Aorta (tissue), 5 donors: ENCODE results near the gene B3GNT4. TPM values are rescaled to one million over a fixed set of nuclear protein-coding genes. Genes with fewer than 3 reads are reported as not detected.
"Not testable (repeated sequence)": the region's sequence is repeated elsewhere in the genome, so short reads cannot be mapped to it uniquely, and the experiment has no call there.

ENCODE experiments used
- ATAC-seq: fragments of 200-7000 bp; cut with Tn5 transposase; one replicate; pipeline ENCODE4 v1.9.1; 2022; ENCODE audit warnings: moderate library complexity; ENCODE audit not compliant: low FRiP score
- DNase-seq, 2 donors: peaks; one replicate each; pipeline ENCODE4 v3.0.0-alpha.2; 2020
- H3K27ac ChIP-seq, 2 donors: one replicate each; pipeline ENCODE4 v1.5.1; 2013; ENCODE audit warnings: low read length in 2 of 2, mild to moderate bottlenecking in 2 of 2, moderate library complexity in 2 of 2, control low read depth in 1 of 2, inconsistent platforms in 1 of 2, low read depth in 1 of 2
- H3K27me3 ChIP-seq, 2 donors: one replicate each; pipeline ENCODE4 v1.6.1; 2013; ENCODE audit warnings: control low read depth in 1 of 2, low read length in 1 of 2, mild to moderate bottlenecking in 1 of 2, moderate library complexity in 1 of 2; ENCODE audit not compliant: insufficient read depth in 2 of 2, control insufficient read depth in 1 of 2
- H3K36me3 ChIP-seq, 2 donors: one replicate each; pipeline ENCODE4 v1.6.1; 2013; ENCODE audit warnings: control low read depth in 1 of 2, low read length in 1 of 2, mild to moderate bottlenecking in 1 of 2; ENCODE audit not compliant: insufficient read depth in 2 of 2, control insufficient read depth in 1 of 2
- H3K4me1 ChIP-seq, 2 donors: one replicate each; pipeline ENCODE4 v1.6.1; 2013; ENCODE audit warnings: low read length in 2 of 2, control low read depth in 1 of 2, mild to moderate bottlenecking in 1 of 2, moderate library complexity in 1 of 2; ENCODE audit not compliant: insufficient read depth in 2 of 2, control insufficient read depth in 1 of 2
- H3K4me3 ChIP-seq, 2 donors: one replicate each; pipeline ENCODE4 v1.5.1; 2013; ENCODE audit warnings: low read length in 2 of 2, control low read depth in 1 of 2, mild to moderate bottlenecking in 1 of 2
- H3K9me3 ChIP-seq: one replicate; pipeline ENCODE4 v1.6.1; 2013; ENCODE audit warnings: mild to moderate bottlenecking, low read length; ENCODE audit not compliant: control insufficient read depth
- WGBS, 2 donors: extraction: QIAGEN DNeasy Blood & Tissue Kit; methylation state at CpG; one replicate each; pipeline ENCODE4 v1.1.7; 2013; 5-methylcytosine and 5-hydroxymethylcytosine counted together
- intact Hi-C, 2 donors: fragments of 100-400 bp; cut with DNase I; formaldehyde crosslinking; loops; one replicate each; pipeline versions ENCODE4 v1.14.2 to v1.15.0; 2022
- polyA plus RNA-seq, 2 donors: library from polyadenylated mRNA; stranded (reverse); fragments of 200-250 nt; gene quantifications; one replicate each; pipeline ENCODE4 v1.2.3, GENCODE V29; 2013
- total RNA-seq, 2 donors: library from RNA; stranded (reverse); fragmentation: NEBNext Ultra II Directional; extraction: Animal tissue kit (Norgen Biotek cat#: 25700); gene quantifications; one replicate each; pipeline ENCODE4 v1.2.1, GENCODE V29; 2021
- donor health status: healthy with polysubstance abuse.
- donor health status: Bipolar disorder and iron deficiency.
- donor health status: DM: no; HTN: no; CAD: no.
- donor health status: DM: no; HTN: no; CAD: no.
- donor health status: DM: yes; HTN: yes; CAD: no.

B3GNT4 gene
- total and polyA plus RNA-seq, 4 donors = 0.38 TPM; not detected in 3

DNA sequence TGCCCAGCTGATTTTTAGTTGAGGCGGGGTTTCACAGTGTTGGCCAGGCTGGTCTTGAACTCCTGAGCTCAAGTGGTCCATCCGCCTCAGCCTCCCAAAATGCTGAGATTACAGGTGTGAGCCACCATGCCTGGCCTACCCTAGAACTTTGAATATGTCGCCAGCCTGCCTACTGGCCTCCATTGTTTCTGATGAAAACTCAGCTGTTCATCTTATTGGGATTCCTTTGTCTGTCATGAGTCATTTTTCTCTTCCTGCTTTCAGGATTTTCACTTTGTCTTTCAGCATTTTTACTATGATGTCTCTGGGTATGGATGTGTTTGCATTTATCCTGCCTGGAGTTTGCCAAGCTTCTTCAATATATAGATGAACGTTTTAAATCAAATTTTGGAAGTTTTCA, 8.1 kb upstream of the B3GNT4 start:
- WGBS, 2 donors = 89 to 92% methylated on average over 4 of the region's 4 CpGs
- Histone ChIP-seq H3K9me3 (no peaks in the 10 kb centered on the region), H3K36me3 (no peaks in the 10 kb centered on the region), H3K4me3 (no peak overlapping the region), H3K4me1 (no peaks in the 10 kb centered on the region), H3K27me3 (no peaks in the 10 kb centered on the region), H3K27ac (no peak overlapping the region)
- intact Hi-C loops = no loop called here
- DNase-seq (peak in 1 of 2 donors; percentile 7), ATAC-seq (no peak)

DNA sequence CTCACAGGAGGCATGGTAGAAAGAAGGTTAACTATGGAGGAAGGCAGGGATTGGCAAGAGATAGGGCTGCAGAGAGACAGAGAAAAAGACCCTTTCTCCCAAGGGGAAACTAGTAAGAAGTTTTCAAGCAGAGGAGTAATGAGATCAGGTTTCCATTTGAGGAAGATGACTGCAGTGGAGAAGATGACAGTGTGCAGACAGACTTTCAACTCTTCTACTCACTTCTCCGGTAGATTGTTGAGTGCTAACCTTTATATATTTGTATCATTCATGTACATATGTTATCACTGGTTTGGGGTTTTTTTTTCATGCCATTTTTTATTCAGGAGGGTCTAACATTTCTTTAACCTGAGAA, 5.9 kb upstream of the B3GNT4 start:
- peaks cover 0 to 2% of the 10 kb centered on the region in 2 donors for H3K27me3 ChIP-seq
- H3K4me1 ChIP-seq = no peaks in the 10 kb centered on the region
- no peaks in the 10 kb centered on the region for H3K9me3 ChIP-seq
- DNase-seq (no peak), ATAC-seq (no peak)
- intact Hi-C loops = no loop called here
- WGBS, 2 donors = 60 to 67% methylated on average over 1 of the region's 1 CpG
- no peaks in the 10 kb centered on the region for H3K36me3 ChIP-seq
- H3K27ac ChIP-seq = no peak overlapping the region
- H3K4me3 ChIP-seq = no peak overlapping the region

DNA sequence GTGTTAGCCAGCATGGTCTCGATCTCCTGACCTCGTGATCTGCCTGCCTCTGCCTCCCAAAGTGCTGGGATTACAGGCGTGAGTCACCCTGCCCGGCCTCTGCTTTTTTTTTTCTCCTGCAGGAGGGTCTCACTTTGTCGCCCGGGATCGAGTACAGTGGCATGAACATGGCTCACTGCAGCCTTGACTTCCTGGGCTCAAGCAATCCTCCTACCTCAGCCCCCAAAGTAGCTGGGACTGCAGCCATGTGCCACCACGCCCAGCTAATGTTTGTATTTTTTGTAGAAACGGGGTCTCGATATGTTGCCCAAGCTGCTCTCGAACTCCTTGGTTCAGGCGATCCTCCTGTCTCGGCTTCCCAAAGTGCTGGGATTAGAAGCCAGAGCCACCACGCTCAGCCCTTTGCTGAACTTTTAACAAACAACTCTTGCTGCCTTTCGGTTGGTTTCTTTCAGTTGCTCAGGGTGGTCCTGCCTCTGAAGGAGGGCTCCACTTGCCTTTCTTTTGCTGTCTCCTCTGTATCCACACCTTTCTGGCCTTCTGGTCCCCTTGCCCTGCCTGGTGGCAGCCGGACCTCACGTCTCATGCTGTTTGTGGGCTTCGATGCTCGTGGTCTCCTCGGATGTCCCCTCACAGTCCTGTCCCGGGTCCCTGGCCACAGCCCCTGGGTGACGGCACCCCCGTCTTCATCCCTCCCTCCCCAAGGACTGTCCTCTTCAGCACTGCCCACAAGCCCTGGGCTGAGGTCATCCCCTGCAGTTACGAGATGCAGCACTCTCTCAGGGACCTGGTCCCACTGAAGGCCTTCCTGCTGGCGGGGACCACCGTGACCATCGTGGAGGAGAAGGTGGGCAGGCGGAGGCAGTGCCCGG, 3.8 kb upstream of the B3GNT4 start:
- Histone ChIP-seq H3K9me3 (no peaks in the 10 kb centered on the region), H3K36me3 (no peaks in the 10 kb centered on the region), H3K4me1 (no peaks in the 10 kb centered on the region), H3K4me3 (no peak overlapping the region), H3K27me3 (peaks cover 0 to 2% of the 10 kb centered on the region in 2 donors), H3K27ac (no peak overlapping the region)
- intact Hi-C loops = no loop called here
- WGBS, 2 donors = 88 to 90% methylated on average over 29 of the region's 29 CpGs
- ATAC-seq = no peak
- peak in 1 of 2 donors; percentile 66 for DNase-seq

DNA sequence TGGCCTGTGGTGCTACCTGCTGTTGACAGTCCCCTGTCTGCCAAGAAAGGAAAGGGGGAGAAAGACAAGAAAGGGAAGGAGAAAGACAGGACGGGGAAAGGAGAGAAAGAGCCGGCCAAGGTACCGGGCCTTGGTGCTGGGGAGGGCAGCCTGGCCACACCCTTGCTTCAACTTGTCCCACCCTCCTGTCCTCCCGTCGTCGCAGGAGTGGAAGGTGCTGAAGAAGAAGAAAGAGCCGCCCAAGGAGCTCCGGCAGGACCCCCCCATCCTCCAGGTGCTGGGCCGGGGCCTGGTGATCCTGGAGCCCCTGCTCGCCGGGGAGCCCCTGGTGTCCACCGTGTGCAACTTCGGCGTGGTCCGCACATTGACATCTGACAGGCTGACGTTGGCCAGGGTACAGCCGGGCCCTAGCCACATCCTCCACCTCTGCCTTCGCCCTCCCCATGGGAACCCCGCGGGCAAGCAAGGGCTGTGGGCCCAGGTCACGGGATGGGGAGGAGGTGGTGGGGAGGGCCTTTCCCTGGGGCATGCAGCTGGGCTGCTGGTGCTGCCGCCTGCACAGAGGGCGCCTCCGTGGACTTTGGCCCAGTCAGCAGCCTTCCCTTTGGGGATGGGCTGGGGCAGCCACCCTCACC, 2.9 kb upstream of the B3GNT4 start:
- intact Hi-C loops = no loop called here
- H3K27me3 ChIP-seq = peaks cover 0 to 2% of the 10 kb centered on the region in 2 donors
- H3K9me3 ChIP-seq = no peaks in the 10 kb centered on the region
- H3K36me3 ChIP-seq = no peaks in the 10 kb centered on the region
- no peak overlapping the region for H3K27ac ChIP-seq
- no peak overlapping the region for H3K4me3 ChIP-seq
- no peaks in the 10 kb centered on the region for H3K4me1 ChIP-seq
- WGBS, 2 donors = 75% methylated on average over 24 of the region's 24 CpGs
- ATAC-seq (no peak), DNase-seq (peak in 1 of 2 donors; percentile 69)

DNA sequence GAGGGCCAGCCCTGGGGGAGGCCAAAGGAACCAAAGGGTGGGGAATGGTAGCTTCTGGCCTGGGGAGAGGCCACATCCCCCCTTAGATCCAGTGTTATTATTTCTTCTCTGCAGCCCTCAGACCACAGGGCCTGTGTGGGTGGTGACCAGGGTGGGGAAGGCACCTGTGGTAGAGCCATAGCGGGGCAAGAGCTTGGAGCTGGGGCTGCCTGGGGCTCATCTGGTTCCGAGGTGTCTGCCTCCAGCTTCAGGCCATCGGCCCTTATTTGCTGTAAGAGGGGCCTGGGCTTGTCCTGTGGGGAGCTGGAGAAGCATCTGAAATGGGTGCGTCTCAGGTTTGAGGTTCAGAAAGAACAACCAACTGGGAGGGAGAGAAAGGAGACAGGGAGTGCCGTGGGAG, 2.1 kb upstream of the B3GNT4 start:
- Histone ChIP-seq H3K27me3 (peaks cover 0 to 2% of the 10 kb centered on the region in 2 donors), H3K36me3 (no peaks in the 10 kb centered on the region)
- peak in 1 of 2 donors; percentile 60 for DNase-seq

DNA sequence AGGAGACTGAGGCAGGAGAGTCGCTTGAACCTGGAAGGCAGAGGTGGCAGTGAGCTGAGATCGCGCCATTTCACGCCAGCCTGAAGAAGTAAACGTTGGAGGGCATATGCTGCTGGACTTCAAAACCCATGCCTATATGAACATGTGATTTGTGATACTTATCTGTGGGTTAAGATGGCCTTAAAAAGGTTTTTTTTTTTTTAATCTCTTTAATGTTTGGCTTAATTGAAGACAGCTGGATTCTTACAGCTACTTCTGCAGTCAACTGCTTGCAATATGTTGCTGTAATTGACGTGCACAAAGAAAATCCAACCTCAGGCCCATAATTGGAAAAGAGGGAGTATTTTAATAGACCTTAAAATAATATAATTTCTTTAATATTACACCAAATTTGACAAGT, 1.5 kb upstream of the B3GNT4 start:
- no peaks in the 10 kb centered on the region for H3K36me3 ChIP-seq
- no peaks in the 10 kb centered on the region for H3K9me3 ChIP-seq
- H3K4me3 ChIP-seq = no peak overlapping the region
- no peaks in the 10 kb centered on the region for H3K4me1 ChIP-seq
- intact Hi-C loops = no loop called here
- DNase-seq (no peak), ATAC-seq (no peak)
- H3K27me3 ChIP-seq = peaks cover 0 to 2% of the 10 kb centered on the region in 2 donors
- H3K27ac ChIP-seq = no peak overlapping the region
- 95 to 97% methylated on average over 6 of the region's 6 CpGs for WGBS, 2 donors

More for the DNA sequence above, 2.1 kb upstream of the B3GNT4 start:
- intact Hi-C loops = no loop called here
- H3K4me3 ChIP-seq = no peak overlapping the region
- H3K27ac ChIP-seq = no peak overlapping the region
- H3K4me1 ChIP-seq = no peaks in the 10 kb centered on the region
- 90 to 95% methylated on average over 5 of the region's 5 CpGs for WGBS, 2 donors
- H3K9me3 ChIP-seq = no peaks in the 10 kb centered on the region
- ATAC-seq = no peak

DNA sequence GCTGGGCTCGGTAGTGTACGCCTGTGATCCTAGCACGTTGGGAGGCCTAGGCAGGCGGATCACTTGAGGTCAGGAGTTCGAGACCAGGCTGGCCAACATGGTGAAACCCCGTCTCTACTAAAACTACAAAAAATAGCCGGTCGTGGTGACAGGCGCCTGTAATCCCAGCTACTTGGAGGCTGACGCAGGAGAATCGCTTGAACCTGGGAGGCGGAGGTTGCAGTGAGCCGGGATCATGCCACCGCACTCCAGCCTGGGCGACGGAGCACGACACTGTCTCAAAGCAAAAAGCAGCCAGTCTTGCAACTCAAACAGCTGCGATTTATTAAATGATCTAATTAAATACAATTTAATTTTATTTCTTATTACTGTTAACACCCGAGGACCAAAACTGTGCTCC, 698 bp upstream of the B3GNT4 start:
- H3K27me3 ChIP-seq, H3K9me3 ChIP-seq, ATAC-seq, H3K4me1 ChIP-seq, intact Hi-C loops, H3K27ac ChIP-seq, H3K36me3 ChIP-seq: not testable (repeated sequence)
- WGBS, 2 donors = 67 to 68% methylated on average over 19 of the region's 19 CpGs
- peak overlapping the region in 1 of 2 donors; percentile 57 for H3K4me3 ChIP-seq
- peak in 1 of 2 donors; percentile 45 for DNase-seq

DNA sequence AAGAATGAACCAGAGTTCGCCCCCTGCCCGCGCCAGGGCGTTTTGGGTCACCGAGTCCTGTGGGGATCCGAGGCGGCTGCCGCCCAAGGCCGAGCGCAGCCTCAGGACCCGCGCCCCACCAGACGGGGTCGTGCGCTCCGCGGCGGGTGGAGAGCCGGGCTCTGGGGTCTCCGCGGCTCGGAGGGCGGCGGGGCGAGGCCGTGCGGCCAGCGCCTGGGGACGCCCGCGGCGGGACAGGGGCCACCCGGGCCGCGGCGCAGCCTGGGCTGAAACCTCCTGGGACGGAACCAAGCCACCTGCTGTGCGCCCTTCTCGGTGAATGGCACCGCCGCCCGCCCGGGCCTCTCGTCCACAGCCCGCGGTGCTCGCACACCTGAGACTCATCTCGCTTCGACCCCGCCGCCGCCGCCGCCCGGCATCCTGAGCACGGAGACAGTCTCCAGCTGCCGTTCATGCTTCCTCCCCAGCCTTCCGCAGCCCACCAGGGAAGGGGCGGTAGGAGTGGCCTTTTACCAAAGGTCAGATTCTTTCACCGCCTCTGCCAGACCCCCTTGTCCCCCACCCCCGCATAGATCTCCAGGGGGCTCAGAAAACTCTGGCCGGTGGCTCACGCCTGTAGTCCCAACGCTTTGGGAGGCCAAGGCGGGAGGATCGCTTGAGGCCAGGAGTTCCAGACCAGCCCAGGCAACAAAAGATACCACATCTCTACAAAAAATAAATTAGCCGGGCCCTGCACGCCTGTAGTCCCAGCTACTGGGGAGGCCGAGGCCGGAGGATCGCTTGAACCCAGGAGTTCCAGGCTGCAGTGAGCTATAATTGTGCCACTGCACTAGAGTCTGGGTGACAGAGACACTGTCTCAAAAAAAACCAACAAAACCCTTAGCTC, 901 bp downstream of the B3GNT4 start:
- H3K9me3 ChIP-seq = no peaks in the 10 kb centered on the region
- no peak for ATAC-seq
- peaks cover 0 to 2% of the 10 kb centered on the region in 2 donors for H3K27me3 ChIP-seq
- DNase-seq = peak in 1 of 2 donors; percentile 78
- peak overlapping the region; percentile 57 to 58 for H3K4me3 ChIP-seq
- intact Hi-C loops = no loop called here
- H3K36me3 ChIP-seq = peaks cover 0 to 3% of the 10 kb centered on the region in 2 donors
- 13% methylated on average over 64 to 71 of the region's 71 CpGs for WGBS, 2 donors
- no peak overlapping the region for H3K27ac ChIP-seq
- no peaks in the 10 kb centered on the region for H3K4me1 ChIP-seq
